Measurements from ENCODE around the gene ACSF3.

ACSF3 gene

GRCh38 chr16:89135166-89135565 is 41.5 kb downstream of the ACSF3 start:
- ATAC-seq: no peak
- TF ChIP-seq ZNF8 (CRISPR knock-in tag; IDR thresholded peaks at IDR 0.05): no peak
- TF ChIP-seq POU6F1 (CRISPR knock-in tag; IDR thresholded peaks at IDR 0.05; ENCODE audit: borderline replicate concordance, low read depth): no peak
- TF ChIP-seq ZFP3 (CRISPR knock-in tag; IDR thresholded peaks at IDR 0.05): no peak
- TF ChIP-seq CREB5 (CRISPR knock-in tag; IDR thresholded peaks at IDR 0.05; ENCODE audit: low read depth): no peak
- no peak for TF ChIP-seq ARNTL (CRISPR knock-in tag; IDR thresholded peaks at IDR 0.05; ENCODE audit: borderline replicate concordance, low read depth)
- TF ChIP-seq TOX (CRISPR knock-in tag; IDR thresholded peaks at IDR 0.05; ENCODE audit: borderline replicate concordance): no peak
- TF ChIP-seq PPARA (CRISPR knock-in tag; IDR thresholded peaks at IDR 0.05; ENCODE audit: borderline replicate concordance): no peak
- no peak for TF ChIP-seq GLIS3 (CRISPR knock-in tag; IDR thresholded peaks at IDR 0.05)
- TF ChIP-seq TSHZ2 (CRISPR knock-in tag; IDR thresholded peaks at IDR 0.05): no peak
- TF ChIP-seq SNAI2 (CRISPR knock-in tag; IDR thresholded peaks at IDR 0.05): no peak
- TF ChIP-seq BACH2 (CRISPR knock-in tag; IDR thresholded peaks at IDR 0.05; ENCODE audit: borderline replicate concordance): no peak
- no peak for TF ChIP-seq ISL1 (CRISPR knock-in tag; IDR thresholded peaks at IDR 0.05)
- TF ChIP-seq ZC3H10 (CRISPR knock-in tag; IDR thresholded peaks at IDR 0.05): no peak
- no peak for TF ChIP-seq OSR1 (CRISPR knock-in tag; IDR thresholded peaks at IDR 0.05)
- no peak for TF ChIP-seq ESRRG (CRISPR knock-in tag; IDR thresholded peaks at IDR 0.05)
- no peak for TF ChIP-seq CSDC2 (CRISPR knock-in tag; IDR thresholded peaks at IDR 0.05)

GRCh38 chr16:89135971-89136765 is 42.5 kb downstream of the ACSF3 start:
- ATAC-seq: no peak
- TF ChIP-seq ESRRG (CRISPR knock-in tag; IDR thresholded peaks at IDR 0.05) (no peak), ZFP30 (CRISPR knock-in tag; IDR thresholded peaks at IDR 0.05) (no peak), CREB5 (CRISPR knock-in tag; IDR thresholded peaks at IDR 0.05; ENCODE audit: low read depth) (no peak), TOX (CRISPR knock-in tag; IDR thresholded peaks at IDR 0.05; ENCODE audit: borderline replicate concordance) (no peak), OSR1 (CRISPR knock-in tag; IDR thresholded peaks at IDR 0.05) (no peak), ZNF70 (CRISPR knock-in tag; IDR thresholded peaks at IDR 0.05) (no peak), ZNF565 (CRISPR knock-in tag; conservative IDR thresholded peaks at IDR 0.05; ENCODE audit: low read depth) (no peak), RARB (CRISPR knock-in tag; IDR thresholded peaks at IDR 0.05) (no peak), PATZ1 (CRISPR knock-in tag; IDR thresholded peaks at IDR 0.05; ENCODE audit: borderline replicate concordance) (no peak), ZFP3 (CRISPR knock-in tag; IDR thresholded peaks at IDR 0.05) (no peak), GLIS3 (CRISPR knock-in tag; IDR thresholded peaks at IDR 0.05) (no peak)

- ATAC-seq: no peak
- TF ChIP-seq ZFP3 (CRISPR knock-in tag; IDR thresholded peaks at IDR 0.05): no peak
- TF ChIP-seq ARNTL (CRISPR knock-in tag; IDR thresholded peaks at IDR 0.05; ENCODE audit: borderline replicate concordance, low read depth): no peak
- no peak for TF ChIP-seq CSRNP3 (CRISPR knock-in tag; IDR thresholded peaks at IDR 0.05)
- TF ChIP-seq ZFP30 (CRISPR knock-in tag; IDR thresholded peaks at IDR 0.05): no peak
- TF ChIP-seq OSR1 (CRISPR knock-in tag; IDR thresholded peaks at IDR 0.05): no peak
- no peak for TF ChIP-seq TOX (CRISPR knock-in tag; IDR thresholded peaks at IDR 0.05; ENCODE audit: borderline replicate concordance)
- TF ChIP-seq TSHZ2 (CRISPR knock-in tag; IDR thresholded peaks at IDR 0.05): no peak
These were observed 43.3 kb downstream of the ACSF3 start for GRCh38 chr16:89136931-89137330.

Measured in SK-N-SH treated with all-trans-retinoic acid at 6 μM for 48 hours (cell line).